ENCODE data around the gene CPNE5. TPM values are rescaled to one million over a fixed set of nuclear protein-coding genes. Genes with fewer than 3 reads are reported as not detected.
"Not testable (repeated sequence)": the region's sequence is repeated elsewhere in the genome, so short reads cannot be mapped to it uniquely, and the experiment has no call there.

The CPNE5 gene
- total and polyA plus RNA-seq, 8 donors = 0.19 to 1.5 (median 0.58) TPM

DNA sequence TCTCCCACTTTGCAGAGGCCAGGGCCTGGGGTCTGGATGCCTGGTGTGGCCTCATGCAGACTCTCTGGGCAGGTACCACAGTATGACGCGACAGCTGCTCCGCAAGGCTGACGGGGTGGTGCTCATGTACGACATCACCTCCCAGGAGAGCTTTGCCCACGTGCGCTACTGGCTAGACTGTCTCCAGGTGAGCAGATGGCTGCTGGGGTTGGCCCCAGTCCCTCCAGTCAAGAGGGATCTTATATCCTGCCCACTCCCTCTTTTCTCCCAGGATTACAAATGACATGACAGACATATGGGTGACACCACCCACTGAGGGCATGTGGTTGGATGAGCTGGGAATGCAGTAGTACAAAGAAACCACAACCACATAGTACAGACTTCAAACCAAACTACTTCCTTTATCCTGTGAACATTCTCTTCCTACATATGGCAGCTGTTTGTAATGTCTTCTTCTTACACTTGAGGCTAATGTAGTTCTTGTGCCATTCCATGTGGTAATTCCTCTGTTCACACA, 111.7 kb downstream of the CPNE5 start:
- Histone ChIP-seq H3K27me3 (no peaks in the 10 kb centered on the region), H3K27ac (no peak overlapping the region), H3K4me1 (no peaks in the 10 kb centered on the region), H3K9me3 (no peaks in the 10 kb centered on the region), H3K4me3 (no peak overlapping the region), H3K36me3 (no peaks in the 10 kb centered on the region)
- TF ChIP-seq CTCF (IDR thresholded peaks at IDR 0.05) = no peak
- intact Hi-C loops (cut with DNase I) = loop anchor here in 1 of 3 donors (10.0 kb wide), 1 partner anchor 103 kb away; no protein-coding TSS in a partner anchor
- DNase-seq = no peak
- ATAC-seq = no peak
- FAIRE-seq = no peak
- 84 to 88% methylated on average over 7 of the region's 7 CpGs for WGBS, 2 donors

DNA sequence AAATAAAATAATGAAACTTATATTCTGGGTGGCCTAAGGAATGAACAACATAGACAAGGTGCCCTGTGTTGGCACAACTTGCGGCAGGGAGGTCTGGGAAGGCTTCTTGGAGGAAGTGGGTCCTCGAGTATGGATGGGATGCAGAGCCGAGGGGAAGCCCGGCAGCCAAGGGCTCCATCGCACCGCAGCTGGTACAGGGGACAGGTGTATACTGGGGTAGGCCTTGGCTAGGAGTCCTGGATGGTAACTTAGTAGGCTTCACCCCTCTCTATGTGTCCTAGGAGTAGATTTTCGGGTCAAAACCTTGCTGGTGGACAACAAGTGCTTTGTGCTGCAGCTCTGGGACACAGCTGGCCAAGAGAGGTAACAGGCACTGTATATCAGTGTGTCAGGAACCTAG, 113.7 kb downstream of the CPNE5 start:
- H3K36me3 ChIP-seq = no peaks in the 10 kb centered on the region
- no peak overlapping the region for H3K27ac ChIP-seq
- no peak for TF ChIP-seq CTCF (IDR thresholded peaks at IDR 0.05)
- H3K4me3 ChIP-seq = no peak overlapping the region
- no peaks in the 10 kb centered on the region for H3K4me1 ChIP-seq
- H3K27me3 ChIP-seq = no peaks in the 10 kb centered on the region
- DNase-seq (no peak), ATAC-seq (no peak), FAIRE-seq (no peak)
- H3K9me3 ChIP-seq = no peaks in the 10 kb centered on the region
- intact Hi-C loops (cut with DNase I) = loop anchor here in 1 of 3 donors (10.0 kb wide), 1 partner anchor 101 kb away; no protein-coding TSS in a partner anchor
- WGBS, 2 donors = 81 to 89% methylated on average over 7 of the region's 7 CpGs

DNA sequence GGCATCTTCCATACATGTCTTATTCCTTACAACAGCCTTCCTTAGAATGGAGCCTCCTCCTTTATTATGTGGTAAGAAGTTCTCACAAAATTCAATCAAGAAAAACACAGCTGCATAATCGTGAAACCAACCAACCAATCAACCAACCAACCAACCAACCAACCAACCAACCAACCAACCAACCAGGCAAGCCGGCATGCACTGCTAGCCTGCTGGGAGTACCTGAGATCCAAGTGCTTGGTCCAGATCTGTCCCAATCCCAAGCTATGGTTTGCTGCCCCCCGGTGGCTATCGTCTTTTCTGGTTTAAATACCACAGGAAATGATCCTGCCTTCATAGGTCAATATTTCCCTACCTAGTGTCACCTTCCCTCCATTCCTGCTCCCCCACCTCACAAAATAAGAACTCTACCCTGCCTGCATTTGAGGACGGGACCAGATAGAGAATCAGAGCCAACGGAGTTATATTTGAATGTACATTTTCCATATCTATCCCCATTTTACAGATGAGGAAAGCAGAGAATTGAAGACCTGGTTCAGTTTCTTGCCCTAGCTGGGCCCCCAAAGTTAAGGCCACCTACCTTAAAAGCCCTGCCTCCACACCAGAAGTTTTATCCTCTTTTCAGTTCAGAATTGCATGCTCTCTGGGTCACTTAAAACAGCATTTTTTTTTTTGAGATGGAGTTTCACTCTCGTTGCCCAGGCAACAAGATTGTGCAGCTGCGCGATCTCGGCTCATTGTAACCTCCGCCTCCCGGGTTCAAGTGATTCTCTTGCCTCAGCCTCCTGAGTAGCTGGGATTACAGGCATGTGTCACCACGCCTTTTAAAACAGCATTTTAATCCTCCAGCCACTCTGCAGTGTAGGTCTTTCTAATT, 114.5 kb downstream of the CPNE5 start:
- intact Hi-C loops (cut with DNase I) = loop anchor here in 2 of 3 donors (5.0 to 10.0 kb wide), 2 partner anchors 100 to 107 kb away; no protein-coding TSS in a partner anchor
- H3K27ac ChIP-seq = no peak overlapping the region
- FAIRE-seq = no peak
- DNase-seq = peak; percentile 76 to 88 (median 83)
- no peak overlapping the region for H3K4me3 ChIP-seq
- H3K27me3 ChIP-seq = no peaks in the 10 kb centered on the region
- no peaks in the 10 kb centered on the region for H3K36me3 ChIP-seq
- H3K9me3 ChIP-seq = no peaks in the 10 kb centered on the region
- TF ChIP-seq CTCF (IDR thresholded peaks at IDR 0.05) = peak in 3 of 4 donors; percentile 19 to 46 (median 39)
- no peaks in the 10 kb centered on the region for H3K4me1 ChIP-seq
- ATAC-seq = peak; percentile 84 to 97 (median 92)
- 36 to 41% methylated on average over 13 of the region's 13 CpGs for WGBS, 2 donors

- H3K9me3 ChIP-seq, FAIRE-seq, H3K27me3 ChIP-seq, H3K27ac ChIP-seq, H3K36me3 ChIP-seq, H3K4me3 ChIP-seq, ATAC-seq, DNase-seq, H3K4me1 ChIP-seq: not testable (repeated sequence)
- intact Hi-C loops (cut with DNase I) = loop anchor here in 2 of 3 donors (5.0 to 10.0 kb wide), 2 partner anchors 99 to 107 kb away; no protein-coding TSS in a partner anchor
- WGBS, 2 donors = 93 to 96% methylated on average over 4 of the region's 4 CpGs
Measured at GRCh38 chr6:36723992-36724391, 115.3 kb downstream of the CPNE5 start.

- ATAC-seq = no peak
- Histone ChIP-seq H3K4me1 (no peaks in the 10 kb centered on the region), H3K27ac (no peak overlapping the region), H3K4me3 (no peak overlapping the region), H3K27me3 (no peaks in the 10 kb centered on the region), H3K9me3 (no peaks in the 10 kb centered on the region), H3K36me3 (no peaks in the 10 kb centered on the region)
- intact Hi-C loops (cut with DNase I) = loop anchor here in 2 of 3 donors (5.0 to 10.0 kb wide), 2 partner anchors 98 to 106 kb away; no protein-coding TSS in a partner anchor
- FAIRE-seq = no peak
- DNase-seq = no peak
- WGBS, 2 donors = 79 to 98% methylated on average over 2 of the region's 2 CpGs
- TF ChIP-seq CTCF (IDR thresholded peaks at IDR 0.05) = no peak
Measured at GRCh38 chr6:36722879-36723278, 116.4 kb downstream of the CPNE5 start.

Data from pancreas (tissue), 10 donors.